ENCODE results near the gene GIT1.

Gene GIT1

GRCh38 chr17:29590411-29591145, 1.1 kb upstream of the GIT1 start:
- H3K27me3 ChIP-seq (ENCODE audit: insufficient read depth, low read depth, severe bottlenecking): no peaks in the 10 kb centered on the region
- H3K27ac ChIP-seq: peak overlapping the region; percentile 94
- TF ChIP-seq CTCF (IDR thresholded peaks at IDR 0.05; ENCODE audit: low read depth, low read length): no peak
- H3K4me3 ChIP-seq (ENCODE audit: low read depth, low read length): peak overlapping the region; percentile 67
- no peaks in the 10 kb centered on the region for H3K9me3 ChIP-seq (ENCODE audit: severe bottlenecking)
- no peaks in the 10 kb centered on the region for H3K36me3 ChIP-seq
- peak; percentile 87 for DNase-seq

- peak overlapping the region; percentile 59 for H3K4me3 ChIP-seq (ENCODE audit: low read depth, low read length)
- H3K27me3 ChIP-seq (ENCODE audit: insufficient read depth, low read depth, severe bottlenecking): no peaks in the 10 kb centered on the region
- H3K36me3 ChIP-seq: no peaks in the 10 kb centered on the region
- TF ChIP-seq CTCF (IDR thresholded peaks at IDR 0.05; ENCODE audit: low read depth, low read length): no peak
- DNase-seq: no peak
- H3K27ac ChIP-seq: peak overlapping the region; percentile 51
- no peaks in the 10 kb centered on the region for H3K9me3 ChIP-seq (ENCODE audit: severe bottlenecking)
Observed at GRCh38 chr17:29588562-29589411, 661 bp downstream of the GIT1 start.

GRCh38 chr17:29588017-29588561, 1.4 kb downstream of the GIT1 start:
- Histone ChIP-seq H3K36me3 (peaks cover 4% of the 10 kb centered on the region), H3K9me3 (ENCODE audit: severe bottlenecking) (no peaks in the 10 kb centered on the region), H3K27ac (no peak overlapping the region), H3K4me3 (ENCODE audit: low read depth, low read length) (peak overlapping the region; percentile 59), H3K27me3 (ENCODE audit: insufficient read depth, low read depth, severe bottlenecking) (no peaks in the 10 kb centered on the region)
- DNase-seq: no peak
- no peak for TF ChIP-seq CTCF (IDR thresholded peaks at IDR 0.05; ENCODE audit: low read depth, low read length)

GRCh38 chr17:29587591-29587990, 1.9 kb downstream of the GIT1 start:
- H3K27ac ChIP-seq: no peak overlapping the region
- no peak for DNase-seq
- H3K9me3 ChIP-seq (ENCODE audit: severe bottlenecking): no peaks in the 10 kb centered on the region
- TF ChIP-seq CTCF (IDR thresholded peaks at IDR 0.05; ENCODE audit: low read depth, low read length): no peak
- no peaks in the 10 kb centered on the region for H3K27me3 ChIP-seq (ENCODE audit: insufficient read depth, low read depth, severe bottlenecking)
- H3K4me3 ChIP-seq (ENCODE audit: low read depth, low read length): no peak overlapping the region
- peaks cover 9% of the 10 kb centered on the region for H3K36me3 ChIP-seq

- Histone ChIP-seq H3K27me3 (ENCODE audit: insufficient read depth, low read depth, severe bottlenecking) (no peaks in the 10 kb centered on the region), H3K9me3 (ENCODE audit: severe bottlenecking) (no peaks in the 10 kb centered on the region), H3K4me3 (ENCODE audit: low read depth, low read length) (no peak overlapping the region), H3K27ac (no peak overlapping the region), H3K36me3 (peaks cover 17% of the 10 kb centered on the region)
- no peak for DNase-seq
- no peak for TF ChIP-seq CTCF (IDR thresholded peaks at IDR 0.05; ENCODE audit: low read depth, low read length)
Observed at GRCh38 chr17:29586676-29587469, 2.6 kb downstream of the GIT1 start.

Data from WERI-Rb-1 (cell line).